Frontal cortex (tissue), 4 donors: ENCODE data around the gene DYNLL1. TPM values are rescaled to one million over a fixed set of nuclear protein-coding genes. Genes with fewer than 3 reads are reported as not detected.
"Not testable (repeated sequence)": the region's sequence is repeated elsewhere in the genome, so short reads cannot be mapped to it uniquely, and the experiment has no call there.

ENCODE experiments used
- DNase-seq, 2 donors: peaks; one replicate each; pipeline ENCODE4 v3.0.0; 2012; ENCODE audit warnings: low spot score in 2 of 2
- FAIRE-seq: peaks from 2 replicates; lab custom pipeline; 2012; peaks lifted over from hg19 to GRCh38; lab: Jason Lieb, UNC
- total RNA-seq: library from RNA; depleted of rRNA; stranded (reverse); fragments of >200 nt; gene quantifications from one replicate; pipeline ENCODE4 v1.2.3, GENCODE V29; 2014
- donor health status: control.
- donor health status: control.
- donor health status: control.

Gene DYNLL1
- total RNA-seq, 1 donor from 2014 or later = 279 TPM

DNA sequence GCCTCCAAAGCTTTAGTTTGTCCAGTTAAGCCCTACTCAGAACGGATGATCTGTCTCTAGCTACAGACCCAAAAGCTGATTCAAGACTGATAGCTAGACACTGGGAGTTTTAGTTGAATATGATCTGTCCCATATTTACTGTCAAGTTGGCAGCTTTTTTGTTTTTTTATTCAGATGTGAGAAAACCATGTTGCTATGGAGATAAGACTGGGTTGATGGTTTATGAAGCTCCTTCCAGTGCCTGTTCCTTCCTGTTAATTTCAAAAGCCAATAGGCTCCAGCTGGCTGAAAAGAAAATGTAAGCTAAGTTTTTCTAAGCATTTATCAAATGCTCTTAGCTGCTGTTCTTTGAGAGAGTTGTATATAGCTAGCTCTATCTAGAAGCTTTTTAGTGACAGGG lies 4.7 kb downstream of the DYNLL1 start:
- no peak for FAIRE-seq

DNA sequence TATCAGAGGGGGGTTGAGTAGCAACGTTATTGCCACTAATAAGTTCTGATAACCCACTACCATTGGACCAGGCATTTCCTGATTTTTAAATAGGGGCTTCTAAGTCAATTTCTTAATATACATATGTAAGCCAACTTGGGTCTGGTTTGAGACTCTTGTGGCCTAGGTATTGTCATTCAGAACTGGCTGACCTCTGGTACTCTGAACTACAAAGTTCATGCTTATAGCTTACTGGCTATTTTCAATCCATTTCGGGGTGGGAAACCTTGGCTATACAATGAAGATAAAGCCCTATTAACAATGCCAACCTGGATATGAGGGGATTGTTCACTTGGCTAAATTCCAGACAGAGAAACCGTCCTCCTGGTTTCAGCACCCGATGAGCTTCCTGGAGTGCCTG lies 8.7 kb downstream of the DYNLL1 start:
- FAIRE-seq (no peak), DNase-seq (no peak)

More for the DNA sequence above, 4.7 kb downstream of the DYNLL1 start:
- DNase-seq = no peak

DNA sequence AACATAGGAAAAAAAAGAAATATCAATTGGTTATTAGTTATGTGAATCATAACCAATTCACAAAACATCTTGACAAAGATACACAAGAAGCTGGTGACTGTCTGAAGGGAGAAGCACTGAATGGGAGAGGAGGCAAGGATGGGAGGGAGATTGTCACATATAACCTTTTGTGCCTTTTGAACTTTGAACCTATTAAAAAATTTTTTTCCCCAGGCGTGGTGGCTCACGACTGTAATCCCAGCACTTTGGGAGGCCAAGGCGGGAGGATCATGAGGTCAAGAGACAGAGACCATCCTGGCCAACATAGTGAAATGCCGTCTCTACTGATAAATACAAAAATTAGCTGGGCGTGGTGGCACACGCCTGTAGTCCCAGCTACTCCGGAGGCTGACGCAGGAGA lies 12.6 kb downstream of the DYNLL1 start:
- no peak for FAIRE-seq

DNA sequence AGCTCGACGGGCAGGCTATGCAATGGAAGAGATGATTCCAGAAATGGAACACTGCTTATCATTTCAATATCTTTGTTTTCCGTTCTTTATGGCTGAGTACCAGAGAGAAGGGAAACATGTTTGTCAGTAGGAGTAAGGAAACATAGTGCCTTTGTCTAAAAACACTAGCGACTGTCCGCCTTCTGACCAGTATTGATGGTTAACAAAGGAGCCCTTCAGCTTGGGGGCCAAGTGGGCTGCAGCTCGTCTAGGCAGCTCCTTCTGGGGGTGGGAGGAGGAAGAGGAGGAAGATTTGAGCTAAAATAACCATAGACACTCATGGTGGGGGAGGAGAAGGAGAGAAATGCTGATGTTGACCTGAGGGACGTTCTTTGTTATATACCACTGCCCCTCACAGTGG lies 18.1 kb downstream of the DYNLL1 start:
- DNase-seq (no peak), FAIRE-seq (peak; percentile 51)

More for the DNA sequence above, 12.6 kb downstream of the DYNLL1 start:
- DNase-seq = no peak

DNA sequence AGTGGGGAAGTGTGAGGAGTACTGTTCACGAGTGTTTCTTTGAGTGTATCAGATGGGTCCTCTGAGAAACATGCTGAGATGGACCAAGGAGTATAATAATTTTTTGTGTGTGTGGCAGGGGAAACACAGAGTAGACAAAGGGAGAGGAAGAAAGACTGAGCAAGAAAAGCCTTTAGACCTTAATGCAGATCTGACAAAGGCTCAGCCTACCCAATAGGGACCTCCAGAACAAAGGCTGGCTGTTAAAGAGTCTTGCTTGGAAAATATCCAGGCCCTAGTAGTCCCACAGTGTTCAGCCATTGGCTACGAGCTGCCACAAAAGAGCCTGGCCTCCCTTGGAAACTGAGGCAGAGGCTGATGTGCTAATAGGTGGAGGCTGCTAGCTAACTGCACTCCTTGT lies 19.6 kb downstream of the DYNLL1 start:
- no peak for FAIRE-seq
- no peak for DNase-seq

DNA sequence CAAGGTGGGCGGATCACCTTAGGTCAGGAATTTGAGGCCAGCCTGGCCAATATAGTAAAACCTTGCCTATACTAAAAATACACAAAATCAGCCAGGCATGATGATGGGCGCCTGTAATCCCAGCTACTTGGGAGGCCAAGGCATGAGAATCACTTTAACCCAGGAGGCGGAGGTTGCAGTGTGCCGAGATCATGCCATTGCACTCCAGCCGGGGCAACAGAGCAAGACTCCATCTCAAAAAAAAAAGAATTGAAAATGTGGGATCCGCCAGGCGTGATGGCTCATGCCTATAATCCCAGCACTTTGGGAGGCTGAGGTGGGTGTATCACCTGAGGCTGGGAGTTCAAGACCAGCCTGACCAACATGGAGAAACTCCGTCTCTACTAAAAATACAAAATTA lies 23.4 kb downstream of the DYNLL1 start:
- DNase-seq, FAIRE-seq: not testable (repeated sequence)

DNA sequence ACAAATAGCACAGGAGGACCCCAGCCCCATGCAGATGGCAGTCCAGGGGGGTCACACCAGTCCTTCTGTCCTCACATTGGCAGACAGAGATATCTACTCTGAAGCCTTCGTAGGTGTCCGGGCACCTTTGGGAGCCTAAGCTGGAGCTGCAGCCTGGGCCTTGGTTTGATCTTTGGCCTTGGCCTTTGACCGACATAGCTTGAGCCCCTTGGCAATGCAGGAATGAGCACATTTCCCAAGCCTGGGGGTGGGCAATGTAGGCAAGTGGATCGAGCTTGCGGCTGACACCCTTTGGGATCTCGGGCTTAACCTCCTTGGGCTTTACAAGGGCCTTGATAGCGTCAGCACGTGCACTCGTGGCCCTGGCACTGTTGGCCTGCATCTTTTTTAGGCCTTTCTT lies 26.7 kb downstream of the DYNLL1 start:
- DNase-seq = no peak

DNA sequence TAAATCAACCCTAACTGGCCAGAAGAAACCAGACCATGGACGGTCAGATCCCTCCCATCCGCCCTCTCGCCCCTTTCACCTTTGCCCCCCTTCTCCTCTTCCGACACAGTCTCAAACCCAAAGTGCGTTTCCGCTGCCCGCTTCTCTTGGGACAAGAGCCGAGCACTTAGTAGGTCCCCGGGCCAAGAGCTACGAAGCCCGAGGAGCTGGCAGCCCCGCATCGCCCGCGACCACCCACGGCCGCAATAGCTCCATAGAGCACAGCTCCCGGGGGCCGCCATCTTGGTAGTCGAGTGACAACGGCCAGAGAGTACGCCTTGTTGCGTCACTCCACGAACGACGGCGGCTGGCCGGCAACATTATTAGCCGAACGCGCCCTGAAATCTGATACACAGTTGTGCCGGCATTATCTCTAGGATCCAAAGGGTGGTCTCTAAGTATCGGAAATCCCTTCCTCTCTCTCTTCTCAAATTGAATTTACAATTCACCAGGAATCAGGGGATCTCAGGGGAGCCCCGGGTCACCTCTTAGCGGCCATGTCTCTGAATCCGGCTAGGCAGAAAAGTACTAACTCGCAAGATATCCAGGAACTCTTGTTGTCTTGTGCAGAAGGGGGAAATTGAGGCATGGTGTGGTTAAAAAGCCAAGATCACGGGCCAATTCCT lies 33.1 kb downstream of the DYNLL1 start, which contains the start of gene COQ5:
COQ5 (minus strand) TSS at position 298 of the 665 bp plus-strand sequence; CDS start at position 281, 17 bp downstream.
- FAIRE-seq (no peak), DNase-seq (peak; percentile 64 to 81)

More for the DNA sequence above, 26.7 kb downstream of the DYNLL1 start:
- no peak for FAIRE-seq

DNA sequence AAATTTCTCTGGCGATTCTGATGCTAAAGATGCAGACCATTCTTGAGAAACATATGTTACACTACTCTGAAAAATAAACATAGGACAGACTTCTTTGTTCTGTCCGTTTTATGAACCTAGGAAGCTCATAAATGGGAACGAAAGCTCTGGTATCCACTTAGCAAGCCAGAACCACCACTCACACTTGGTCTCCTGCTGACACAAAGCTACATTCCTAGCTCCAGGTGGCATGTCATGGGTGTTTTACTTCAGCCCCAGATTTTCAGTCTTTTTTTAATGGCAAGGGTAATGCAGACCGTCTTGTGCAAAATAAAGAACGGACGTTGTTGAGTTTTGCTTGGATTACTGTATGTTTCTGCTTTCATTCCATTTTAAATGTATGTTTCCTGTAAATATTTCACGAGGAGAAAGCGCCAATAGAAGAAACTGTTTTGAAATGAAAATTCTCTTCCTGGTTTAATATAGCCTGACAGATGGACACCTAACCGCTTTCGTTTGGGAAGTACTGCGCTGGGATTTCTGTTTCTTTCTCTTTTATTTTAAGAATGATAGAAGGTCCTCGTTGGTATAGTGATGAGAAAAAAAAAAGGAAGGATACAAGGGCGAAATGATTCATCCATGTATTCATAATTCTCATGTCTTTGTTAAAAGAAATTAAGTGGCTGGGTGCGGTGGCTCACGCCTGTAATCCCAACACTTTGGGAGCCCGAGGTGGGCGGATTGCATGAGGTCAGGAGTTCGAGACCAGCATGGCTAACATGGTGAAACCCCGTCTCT lies 33.9 kb downstream of the DYNLL1 start:
- DNase-seq (no peak), FAIRE-seq (no peak)

DNA sequence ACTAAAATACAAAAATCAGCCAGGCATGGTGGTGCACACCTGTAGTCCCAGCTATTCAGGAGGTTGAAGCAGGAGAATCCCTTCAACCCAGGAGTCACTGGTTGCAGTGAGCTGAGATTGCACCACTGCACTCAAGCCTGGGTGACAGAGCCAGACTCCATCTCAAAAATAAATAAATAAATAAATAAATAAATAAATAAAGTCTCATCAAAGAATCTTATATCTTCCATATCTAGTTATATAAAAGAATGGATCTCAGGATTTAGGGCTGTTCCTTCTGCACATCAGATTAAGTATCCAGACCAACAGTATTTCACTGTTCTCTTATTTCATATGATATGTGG lies 34.5 kb downstream of the DYNLL1 start:
- FAIRE-seq, DNase-seq: not testable (repeated sequence)

DNA sequence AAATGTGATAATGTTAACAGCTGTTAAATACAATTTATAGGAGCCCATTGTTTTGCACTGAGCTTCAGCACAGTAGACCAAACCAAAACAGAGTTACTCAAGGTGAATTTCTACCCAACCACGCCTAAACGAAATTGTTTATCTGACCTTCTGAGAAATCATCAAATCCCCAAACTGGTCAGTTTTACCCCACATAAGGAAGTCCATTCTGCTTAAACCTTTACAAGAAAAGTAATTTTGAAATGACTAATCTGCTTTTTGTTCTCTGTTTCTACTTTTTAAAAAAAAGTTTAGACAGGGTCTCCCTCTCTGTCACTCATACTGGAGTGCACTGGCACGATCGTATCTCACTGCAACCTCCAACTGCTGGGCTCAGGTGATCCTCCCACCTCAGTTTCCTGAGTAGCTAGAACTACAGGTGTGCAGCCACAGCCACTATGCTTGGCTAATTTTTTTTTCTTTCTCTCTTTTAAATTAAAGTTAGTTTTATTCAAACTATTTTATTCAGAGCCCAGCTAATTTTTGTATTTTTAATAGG lies 36.9 kb downstream of the DYNLL1 start:
- DNase-seq (no peak), FAIRE-seq (no peak)

DNA sequence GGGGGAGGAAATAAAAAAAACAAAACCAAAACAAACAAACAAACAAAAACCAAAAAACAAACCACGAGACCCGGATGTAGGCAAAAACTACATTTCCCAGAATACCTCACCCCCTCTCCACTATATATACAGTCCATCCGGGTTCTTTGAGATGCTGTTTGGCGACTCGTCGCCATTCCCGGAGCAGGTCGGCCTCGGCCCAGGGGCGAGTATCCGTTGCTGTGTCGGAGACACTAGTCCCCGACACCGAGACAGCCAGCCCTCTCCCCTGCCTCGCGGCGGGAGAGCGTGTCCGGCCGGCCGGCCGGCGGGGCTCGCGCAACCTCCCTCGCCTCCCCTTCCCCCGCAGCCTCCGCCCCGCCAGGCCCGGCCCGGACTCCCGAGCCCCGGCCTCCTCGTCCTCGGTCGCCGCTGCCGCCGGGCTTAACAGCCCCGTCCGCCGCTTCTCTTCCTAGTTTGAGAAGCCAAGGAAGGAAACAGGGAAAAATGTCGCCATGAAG lies 38.3 kb downstream of the DYNLL1 start, which contains the start of gene RNF10:
RNF10 (plus strand) TSS at position 154 of the 500 bp plus-strand sequence. CDS start 456 bp downstream, outside the sequence.
- FAIRE-seq (no peak), DNase-seq (peak; percentile 87 to 96)

DNA sequence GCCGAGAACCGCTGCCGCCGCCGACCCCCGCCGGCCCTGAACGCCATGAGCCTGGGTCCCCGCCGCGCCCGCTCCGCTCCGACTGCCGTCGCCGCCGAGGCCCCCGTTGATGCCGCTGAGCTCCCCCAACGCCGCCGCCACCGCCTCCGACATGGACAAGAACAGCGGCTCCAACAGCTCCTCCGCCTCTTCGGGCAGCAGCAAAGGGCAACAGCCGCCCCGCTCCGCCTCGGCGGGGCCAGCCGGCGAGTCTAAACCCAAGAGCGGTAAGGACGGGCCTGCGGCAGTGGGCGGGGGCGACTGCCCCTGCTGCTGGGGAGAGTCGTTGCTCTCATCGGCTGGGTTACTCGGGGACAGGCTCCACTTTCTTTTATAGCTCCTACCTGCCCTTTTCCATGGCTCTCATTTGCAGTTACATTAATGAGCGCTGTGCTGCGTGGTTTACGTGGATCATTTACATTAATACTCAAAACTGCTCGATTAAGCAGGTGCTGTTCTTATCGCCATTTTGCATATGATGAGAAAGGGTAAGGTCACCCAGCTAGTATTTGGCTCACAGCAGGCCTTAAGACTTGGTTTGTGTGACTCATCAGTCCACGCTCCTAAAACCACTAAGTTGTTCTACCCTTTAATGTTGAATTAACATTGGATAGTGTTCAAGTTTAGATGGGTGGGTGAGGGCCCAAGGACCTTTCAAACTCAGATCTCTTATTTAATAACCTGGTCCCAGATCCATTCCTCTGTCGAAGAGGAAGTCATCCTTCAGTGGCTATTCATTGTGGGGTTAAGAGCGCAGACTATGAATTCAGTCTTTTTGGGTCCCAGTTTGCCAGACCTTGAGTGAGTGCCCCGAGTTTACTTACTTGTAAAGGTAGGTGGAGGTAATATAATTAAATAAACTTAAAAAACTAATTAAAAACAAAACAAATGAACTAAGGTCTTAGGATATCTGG lies 39.1 kb downstream of the DYNLL1 start:
- no peak for FAIRE-seq
- peak in 1 of 2 donors; percentile 50 for DNase-seq

DNA sequence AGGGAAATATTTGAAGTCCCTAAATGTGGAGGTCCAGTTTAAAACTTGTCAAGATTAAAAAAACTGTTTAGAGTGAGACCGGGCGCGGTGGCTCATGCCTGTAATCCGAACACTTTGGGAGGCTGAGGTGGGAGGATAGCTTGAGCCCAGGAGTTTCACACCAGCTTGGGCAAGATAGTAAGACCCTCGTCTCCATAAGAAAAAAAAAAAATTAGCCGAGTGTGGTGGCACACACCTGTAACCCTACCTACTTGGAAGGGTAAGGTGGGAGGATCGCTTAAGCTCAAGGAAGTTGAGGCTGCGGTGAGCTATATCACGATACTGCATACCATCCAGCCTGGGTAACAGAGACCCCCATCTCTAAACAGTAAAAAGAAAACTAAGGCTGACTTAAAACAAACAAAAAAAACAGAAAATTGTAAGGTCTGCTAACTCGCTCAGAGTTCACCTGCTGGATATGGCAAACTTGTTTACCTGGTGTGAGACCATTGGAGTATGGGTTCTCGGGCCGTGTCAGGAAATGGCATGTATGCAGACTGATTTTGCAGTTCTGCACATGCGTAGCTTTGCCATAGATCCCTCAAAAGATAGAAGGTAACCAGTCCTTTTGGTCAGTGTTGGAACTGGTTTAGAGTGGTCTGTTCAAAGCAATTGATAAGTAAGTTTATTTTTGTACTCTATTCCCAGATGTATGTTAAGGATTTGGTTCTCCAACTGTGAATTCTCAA lies 40.3 kb downstream of the DYNLL1 start:
- FAIRE-seq (no peak), DNase-seq (no peak)

DNA sequence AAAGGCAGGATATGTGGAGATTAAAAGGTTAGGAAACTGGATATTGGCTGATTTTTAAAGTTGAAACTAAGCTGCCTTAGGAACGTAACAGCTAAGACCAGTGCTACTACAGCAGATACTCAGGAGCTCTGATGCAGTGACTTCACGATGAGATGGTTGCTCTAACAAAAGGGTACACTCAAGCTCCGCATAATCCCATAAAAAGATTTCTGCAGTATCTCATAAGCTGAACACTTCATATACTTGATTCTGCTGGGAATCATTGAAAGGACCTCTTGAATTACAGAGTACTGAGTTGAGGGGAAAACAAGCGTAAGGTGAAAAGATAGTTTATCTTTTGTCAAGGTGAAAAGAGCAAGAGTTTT lies 41.9 kb downstream of the DYNLL1 start:
- FAIRE-seq (no peak), DNase-seq (no peak)

DNA sequence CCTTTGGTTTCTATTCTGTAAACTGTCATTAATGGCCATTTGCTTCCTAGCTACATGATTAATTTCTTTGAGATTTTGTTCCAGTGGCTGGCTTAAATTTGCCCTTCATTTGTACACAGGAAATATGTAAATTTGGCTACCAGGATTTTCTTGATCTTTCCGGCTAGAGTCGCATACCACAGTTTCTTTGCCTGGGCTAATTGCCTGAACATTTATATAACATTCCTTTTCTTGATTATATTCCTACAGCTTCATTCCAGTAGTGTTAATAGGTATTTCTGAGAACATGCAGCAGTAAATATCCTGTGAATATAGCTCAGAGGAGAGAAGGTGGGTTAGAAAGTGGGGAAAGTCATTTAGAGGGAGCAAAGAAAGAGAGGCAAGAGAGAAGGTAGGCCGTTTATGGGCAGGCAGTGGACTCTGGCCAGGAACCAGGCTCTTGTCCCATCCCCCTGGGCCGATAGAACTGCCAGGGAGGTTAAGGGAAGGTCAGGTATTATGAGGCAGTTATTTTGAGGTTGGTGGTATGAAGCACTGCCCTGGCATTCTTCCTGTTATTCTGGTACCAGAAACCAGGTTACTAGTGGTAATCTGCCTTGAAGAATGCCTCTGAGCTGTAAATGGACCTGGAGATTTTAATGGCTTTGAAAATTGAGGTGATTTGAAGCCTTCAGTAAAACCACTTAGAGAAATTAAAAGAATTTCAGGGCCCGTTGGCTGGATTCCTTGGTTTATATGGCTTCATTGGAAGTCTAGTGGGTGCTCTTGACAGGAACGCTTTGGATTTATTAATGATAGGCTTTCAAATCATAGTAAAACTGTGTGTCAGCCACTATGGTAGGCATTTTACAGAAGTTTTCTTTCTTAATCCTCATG lies 42.6 kb downstream of the DYNLL1 start:
- FAIRE-seq (no peak), DNase-seq (no peak)

DNA sequence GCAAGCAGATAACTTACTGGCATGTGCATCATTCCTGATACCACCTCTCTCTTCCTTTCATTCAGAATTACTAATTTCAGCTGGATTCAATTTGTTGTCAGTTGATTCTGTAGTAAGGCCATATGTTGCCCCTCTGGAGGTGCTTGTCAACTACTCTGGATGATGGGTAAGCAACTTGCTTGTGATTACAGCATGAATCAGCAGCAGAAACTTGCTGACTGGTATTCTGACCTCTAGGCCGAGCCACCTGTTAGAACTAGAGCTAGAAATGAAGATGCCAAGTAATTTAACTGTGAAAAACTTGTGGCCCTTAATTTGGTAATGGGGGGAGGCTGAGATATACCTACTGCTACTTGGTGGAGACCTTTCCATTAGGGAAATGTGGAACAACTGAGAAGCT lies 43.4 kb downstream of the DYNLL1 start:
- no peak for DNase-seq

DNA sequence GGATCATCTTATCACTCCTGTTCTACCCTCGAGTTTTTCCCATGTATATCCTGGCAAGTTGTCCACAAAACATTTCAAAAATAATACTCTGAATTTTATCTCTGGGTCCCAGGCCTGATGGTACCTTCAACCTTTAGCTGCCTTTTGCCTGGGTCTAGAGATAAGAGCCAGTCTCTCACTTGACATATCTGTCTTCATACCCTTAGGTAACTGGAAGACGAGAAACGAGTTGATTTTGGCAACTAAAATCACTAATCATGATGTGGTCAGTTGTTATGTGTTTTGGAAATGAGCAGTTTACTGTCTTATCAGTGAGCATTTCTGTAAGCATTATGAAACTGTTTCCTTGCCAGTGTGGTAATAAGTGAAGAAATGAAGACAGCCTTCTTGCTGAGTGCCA lies 44.5 kb downstream of the DYNLL1 start:
- no peak for DNase-seq
- no peak for FAIRE-seq

More for the DNA sequence above, 43.4 kb downstream of the DYNLL1 start:
- FAIRE-seq = no peak
